Activated CD8-positive, alpha-beta memory T cell treated with anti-CD3 and anti-CD28 coated beads, Interleukin-2, amount 50 U/mL, for 24 hours (primary cell): ENCODE measurements around the gene E2F8.

Source experiments
- DNase-seq: peaks from one replicate; pipeline ENCODE4 v3.0.0-alpha.2; 2020; ENCODE audit errors: extremely low read depth

Gene E2F8

GRCh38 chr11:19253153-19253745, 12.5 kb upstream of the E2F8 start:
- DNase-seq, result no peak

DNA sequence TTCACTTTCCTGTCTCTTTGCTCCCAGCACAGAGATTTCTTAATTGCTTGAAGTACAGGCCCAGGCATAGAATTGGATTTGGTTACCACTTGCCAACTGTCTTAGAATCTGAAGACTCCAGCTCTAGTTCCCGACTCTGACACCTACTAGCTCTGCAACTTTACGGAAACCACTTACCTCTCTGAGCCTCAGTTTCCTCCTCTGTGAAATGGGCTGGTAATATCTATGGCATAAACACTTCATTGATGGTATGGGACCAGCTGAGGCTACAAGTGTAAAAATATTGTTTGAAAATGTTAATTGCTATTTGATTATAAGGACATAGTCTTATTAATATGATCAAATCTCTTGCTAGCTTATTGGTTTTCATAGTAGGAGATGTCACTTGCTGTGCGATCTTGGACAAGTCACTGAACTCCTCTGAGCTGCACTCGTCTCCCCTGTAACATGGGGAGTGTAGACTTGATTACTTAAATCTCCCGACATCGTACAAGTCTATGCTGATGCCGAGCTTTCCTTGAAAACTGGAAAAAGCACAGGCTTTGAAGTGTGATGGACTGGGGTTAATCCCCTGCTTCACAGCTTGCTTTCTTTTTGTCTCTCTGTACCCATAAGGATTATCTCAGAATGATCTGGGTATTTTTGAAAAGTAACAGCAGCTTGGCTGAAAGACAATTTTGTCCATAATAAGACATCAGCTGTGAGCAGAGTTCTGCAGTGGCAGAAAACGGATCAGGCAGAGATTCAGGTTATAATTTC, 11.8 kb upstream of the E2F8 start:
- DNase-seq, result no peak

- DNase-seq, result no peak
Measured at GRCh38 chr11:19251577-19251976, 10.8 kb upstream of the E2F8 start.

GRCh38 chr11:19246816-19247215, 6.1 kb upstream of the E2F8 start:
- DNase-seq, result no peak

- no peak for DNase-seq
Measured at GRCh38 chr11:19245351-19245750, 4.6 kb upstream of the E2F8 start.

GRCh38 chr11:19244621-19245020, 3.9 kb upstream of the E2F8 start:
- DNase-seq, result no peak

GRCh38 chr11:19244084-19244483, 3.3 kb upstream of the E2F8 start:
- DNase-seq, result no peak

DNA sequence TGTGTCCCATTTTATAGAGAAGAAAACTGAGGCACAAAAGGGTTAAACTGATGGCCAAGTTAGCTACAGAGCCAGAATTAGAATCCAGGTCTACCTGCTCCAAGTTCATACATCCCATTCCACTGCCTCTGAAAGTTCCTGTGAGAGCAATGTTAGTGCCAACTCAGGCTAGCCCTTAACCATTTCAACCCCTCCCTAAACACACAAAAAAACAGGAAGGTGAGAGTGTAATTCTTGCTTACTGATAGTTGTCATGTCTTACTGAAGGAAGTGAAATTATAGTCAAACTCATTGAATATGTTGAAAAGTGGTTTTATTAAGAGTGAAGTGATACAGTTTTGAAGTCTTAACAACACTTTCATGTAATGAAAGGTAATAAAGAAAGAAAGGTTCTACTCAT, 2.9 kb upstream of the E2F8 start:
- no peak for DNase-seq

- DNase-seq, result no peak
Measured at GRCh38 chr11:19243143-19243542, 2.4 kb upstream of the E2F8 start.

DNA sequence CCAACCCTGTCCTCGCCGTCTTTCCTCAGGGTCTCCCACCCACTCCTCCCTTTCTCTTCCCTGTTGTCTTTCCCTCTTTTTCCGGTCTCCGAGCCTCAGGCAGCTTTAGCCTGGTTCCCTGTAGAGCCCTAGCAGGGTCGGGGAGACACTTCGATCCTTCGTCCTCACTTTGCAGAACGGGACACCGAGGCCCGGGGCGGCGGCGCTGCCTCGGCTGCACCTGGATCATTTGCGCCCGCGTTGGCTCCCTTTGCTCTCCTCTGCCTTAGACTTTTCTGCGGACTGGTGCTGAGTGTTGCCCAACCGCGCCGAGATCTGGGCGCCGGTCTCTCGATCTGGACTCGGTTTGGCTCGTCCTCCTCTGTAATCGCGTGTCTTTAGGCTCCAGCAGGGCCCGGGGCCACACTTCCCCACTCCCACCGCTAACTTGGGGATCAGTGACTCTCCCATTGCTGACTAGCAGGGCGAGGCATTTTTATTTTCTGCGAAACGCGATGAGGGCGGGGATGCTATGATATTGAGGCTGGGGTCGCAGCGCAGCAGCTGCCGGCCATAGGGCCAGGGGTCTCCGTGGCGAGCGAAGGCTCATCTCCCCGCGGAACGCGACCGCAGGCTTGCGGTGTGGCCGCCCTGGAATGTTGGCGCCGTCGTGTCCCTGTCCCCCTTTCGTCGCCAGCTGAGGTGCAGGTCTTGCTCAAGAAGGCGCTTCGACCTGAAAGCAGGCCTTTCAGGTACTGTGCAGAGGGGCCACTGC, 1.6 kb upstream of the E2F8 start:
- DNase-seq, result no peak

- no peak for DNase-seq
Measured at GRCh38 chr11:19241260-19242178, 774 bp upstream of the E2F8 start.

DNA sequence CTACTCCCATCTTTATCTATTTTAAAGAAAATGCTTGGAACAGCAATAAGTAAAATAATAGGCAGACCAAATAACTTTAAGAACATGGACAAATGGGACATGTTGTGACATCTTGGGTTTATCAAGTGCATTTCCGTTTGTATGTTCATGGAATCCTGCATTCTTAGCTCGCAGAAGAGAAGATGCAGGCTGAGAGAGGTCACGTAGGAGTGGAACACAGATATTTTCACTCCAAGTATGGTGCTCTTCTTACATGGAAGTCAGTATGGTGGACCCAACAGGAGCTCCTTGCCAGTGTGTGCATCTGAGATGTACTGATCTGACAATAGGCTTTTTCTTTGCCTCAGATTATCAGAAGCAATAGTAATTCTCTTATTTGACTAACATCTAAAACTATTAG, 1.7 kb downstream of the E2F8 start:
- no peak for DNase-seq

DNA sequence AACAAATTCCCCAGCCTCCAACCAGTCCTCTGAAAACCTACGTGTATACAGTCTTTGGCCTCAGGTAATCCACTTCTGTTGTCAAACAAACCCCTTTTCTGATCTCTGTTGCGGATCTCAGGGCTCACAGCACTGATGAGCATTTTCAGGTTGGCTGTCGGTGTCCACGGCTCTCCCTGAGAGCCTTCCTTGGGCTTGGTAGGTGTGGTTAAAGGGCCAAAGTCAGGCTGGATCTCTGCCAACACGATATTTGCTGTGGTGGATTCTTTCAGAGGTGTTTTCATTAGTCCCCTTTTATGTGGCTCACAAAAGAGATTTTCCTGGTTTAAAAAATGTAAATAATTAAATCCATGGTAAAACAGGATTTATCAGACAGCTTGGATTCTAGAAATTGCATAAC, 2.9 kb downstream of the E2F8 start:
- DNase-seq, result no peak

DNA sequence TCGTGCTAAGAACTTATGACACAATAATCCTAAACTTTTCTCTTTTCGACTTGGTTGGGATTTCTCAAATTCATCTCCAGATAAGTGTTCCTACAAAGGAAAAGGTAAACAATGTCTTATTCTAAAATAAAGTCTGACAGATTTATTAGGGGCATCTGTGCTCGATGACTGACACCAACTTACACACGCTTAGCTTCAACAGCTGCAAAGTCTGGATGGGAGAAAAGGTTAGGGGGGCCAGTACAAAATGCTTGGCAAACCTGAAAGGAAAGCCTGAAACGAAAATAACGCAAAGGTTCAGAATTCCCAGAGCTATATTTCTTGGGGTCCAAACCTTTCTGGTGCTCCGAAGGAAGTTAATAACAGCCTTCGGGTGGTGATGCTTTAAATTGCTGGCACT, 3.4 kb downstream of the E2F8 start:
- no peak for DNase-seq

DNA sequence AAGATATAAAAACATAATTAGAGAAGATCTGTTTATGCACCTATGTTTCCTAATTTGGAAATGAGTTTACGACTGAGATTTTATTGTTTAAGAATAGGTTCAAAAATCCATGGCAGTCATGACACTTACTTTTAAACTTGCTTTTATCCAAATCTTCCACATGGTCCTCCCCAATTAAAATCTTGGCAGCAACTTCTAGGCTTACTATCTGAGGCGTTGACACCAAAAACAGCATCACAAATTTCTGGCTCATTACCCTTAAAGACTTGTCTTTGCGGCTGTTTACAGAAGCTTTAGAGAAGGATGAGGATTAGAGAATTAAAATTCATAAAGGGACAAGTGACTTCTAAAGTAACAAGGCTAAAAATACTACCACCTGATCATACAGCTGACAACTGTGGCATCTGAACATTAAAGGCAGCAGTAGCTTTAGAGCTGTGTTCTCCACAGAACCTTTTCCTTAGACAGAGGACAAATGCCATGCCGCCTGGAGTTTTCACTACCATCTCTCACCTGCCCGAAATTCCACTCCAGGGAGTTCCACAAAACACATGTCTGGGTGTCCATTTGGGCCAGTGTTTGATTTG, 6.4 kb downstream of the E2F8 start:
- DNase-seq, result no peak

- DNase-seq, result no peak
Measured at GRCh38 chr11:19232910-19233503, 7.7 kb downstream of the E2F8 start.

- DNase-seq, result no peak
Measured at GRCh38 chr11:19229671-19230070, 11.1 kb downstream of the E2F8 start.

DNA sequence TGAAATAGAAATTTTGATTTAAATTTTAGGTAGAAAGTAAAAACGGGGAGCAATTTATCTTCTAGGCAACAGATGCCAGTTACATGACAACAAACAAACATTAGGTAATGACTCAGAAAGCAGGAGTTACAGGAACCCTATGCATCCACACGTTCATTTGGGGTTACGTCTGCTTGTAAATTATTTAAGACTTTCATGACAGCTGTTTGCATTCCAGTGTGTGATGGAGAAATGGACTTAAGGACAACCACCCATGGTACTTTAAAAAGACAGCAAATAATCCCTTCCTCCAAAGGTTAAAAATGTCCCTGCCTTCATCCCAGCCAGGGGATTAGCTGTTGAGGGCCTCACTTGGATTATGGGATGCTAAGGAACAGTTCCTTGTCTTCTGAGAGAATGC, 11.8 kb downstream of the E2F8 start:
- DNase-seq, result no peak

DNA sequence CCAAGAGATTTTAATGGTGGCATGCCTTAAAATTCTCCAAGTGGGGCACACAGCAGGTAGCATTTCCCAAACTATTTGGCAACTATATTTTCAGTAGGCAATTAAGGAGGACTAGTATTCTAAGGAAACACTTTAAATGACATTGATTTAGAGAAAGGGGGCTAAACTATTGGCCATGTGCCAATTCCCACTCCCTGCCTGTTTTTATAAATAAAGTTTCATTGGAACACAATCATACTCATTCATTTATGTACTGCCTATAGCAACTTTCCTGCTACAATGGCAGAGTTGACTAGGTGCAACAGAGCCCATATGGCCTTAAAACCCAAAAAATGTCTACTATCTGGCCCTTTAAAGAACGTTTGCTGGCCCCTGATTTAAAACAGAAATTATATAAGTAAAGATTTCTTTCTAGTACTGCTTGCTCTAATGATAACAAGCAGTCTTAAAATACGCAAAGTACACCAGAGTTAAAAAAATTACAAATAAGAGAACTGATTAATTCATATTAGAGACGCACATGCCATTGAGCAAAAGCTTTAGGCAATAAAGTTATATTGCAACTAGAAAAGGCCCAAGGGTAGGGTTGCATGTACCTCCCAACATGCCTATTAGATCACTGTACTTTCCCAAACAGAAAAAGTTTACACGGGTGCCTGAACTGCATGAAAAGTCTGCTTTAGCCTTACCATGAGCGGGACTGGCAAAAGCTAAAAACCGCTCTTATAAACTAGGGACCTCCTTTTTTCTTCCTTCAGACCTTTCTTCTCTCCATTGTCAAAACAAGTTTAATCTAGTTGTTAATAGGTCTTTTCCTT, 14.2 kb downstream of the E2F8 start:
- DNase-seq, result no peak

DNA sequence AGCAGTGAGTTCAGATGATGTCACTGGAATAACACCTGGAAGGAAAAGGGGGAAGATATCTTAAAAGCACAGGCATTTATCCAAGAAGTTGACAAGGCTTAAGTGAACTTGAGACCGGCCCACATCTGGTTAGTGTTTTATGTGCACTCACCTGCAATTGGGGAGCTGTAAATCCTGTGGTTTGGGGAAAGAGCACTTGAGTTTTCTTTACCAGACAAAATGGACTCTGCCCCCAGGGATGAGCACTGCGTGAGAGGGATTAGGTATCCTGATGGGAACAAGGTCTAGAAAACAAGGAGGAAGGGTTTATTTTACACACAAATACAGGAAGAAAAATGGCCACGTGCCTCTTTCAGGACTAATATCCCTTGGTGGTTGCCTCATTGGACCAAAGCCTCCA, 15.2 kb downstream of the E2F8 start:
- no peak for DNase-seq
